Measurements from ENCODE around the gene FIGN. TPM values are rescaled to one million over a fixed set of nuclear protein-coding genes. Genes with fewer than 3 reads are reported as not detected.

FIGN gene
- total and polyA plus RNA-seq, 9 of the 15 experiments (the other 6 are each of a cell fraction or from before 2014, with no cell fraction given): 0.02 TPM; not detected in 8

DNA sequence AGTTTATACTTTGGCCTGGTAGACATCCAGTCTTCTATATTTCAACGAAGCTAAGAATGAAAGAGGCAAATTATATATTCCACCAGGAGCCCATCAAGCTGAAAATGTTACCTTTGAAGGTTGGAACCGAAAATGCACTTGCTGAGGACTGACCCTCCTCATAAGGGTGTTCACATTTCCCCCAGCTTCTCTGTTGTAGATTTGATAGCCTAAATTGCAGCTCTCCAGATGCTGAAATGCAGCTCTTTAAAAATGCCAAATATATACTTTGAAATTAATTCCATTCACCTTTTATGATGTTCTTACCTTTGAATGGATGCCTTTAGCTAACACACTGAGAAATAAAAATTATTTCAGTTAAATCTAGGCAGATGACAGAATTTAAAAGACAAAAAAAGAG is 1.8 kb upstream of the FIGN start:
- Histone ChIP-seq H4K20me1 (replicated peaks; ENCODE audit: control insufficient read depth, insufficient read depth, low read length) (no peaks in the 10 kb centered on the region), H3K4me2 (ENCODE audit: insufficient read depth, low read length) (no peak overlapping the region), H3K4me3 (no peak overlapping the region), H3K9me1 (ENCODE audit: control insufficient read depth, insufficient read depth, low read length) (no peaks in the 10 kb centered on the region), H3K9ac (ENCODE audit: insufficient read depth in 1 of 2, low read depth in 2 of 2, low read length in 2 of 2) (no peak overlapping the region), H3K27ac (ENCODE audit: extremely low read depth, low read depth, low read length) (no peak overlapping the region), H3K36me3 (ENCODE audit: control insufficient read depth, insufficient read depth, low read length) (no peaks in the 10 kb centered on the region), H2AFZ (ENCODE audit: low read depth, low read length) (no peak overlapping the region), H3K9me3 (replicated peaks; ENCODE audit: control insufficient read depth, insufficient read depth, low read depth, low read length) (0 out of 2 replicates have a peak, but pooled peaks cover 2% of the 10 kb centered on the region), H3K79me2 (ENCODE audit: control insufficient read depth, insufficient read depth, low read length) (no peaks in the 10 kb centered on the region), H3K27me3 (ENCODE audit: control insufficient read depth in 2 of 2, insufficient read depth in 2 of 2, low read length in 2 of 2) (no peaks in the 10 kb centered on the region), H3K4me1 (replicated peaks in 1 of 2; ENCODE audit: control insufficient read depth in 2 of 2, insufficient read depth in 2 of 2, low read length in 2 of 2) (no peaks in the 10 kb centered on the region)
- DNase-seq (ENCODE audit: extremely low read depth in 1 of 4, low spot score in 3 of 4) (no peak), FAIRE-seq (no peak), ATAC-seq (no peak)
- POLR2A ChIA-PET: no interaction called here
- intact Hi-C loops (cut with micrococcal nuclease) (no loop called here), in situ Hi-C loops (cut with MboI) (no loop called here)
- TF ChIP-seq NELFE (IDR thresholded peaks at IDR 0.05; ENCODE audit: insufficient read depth, insufficient read length): no peak
- no peak for TF ChIP-seq SAFB2 (IDR thresholded peaks at IDR 0.05; ENCODE audit: borderline replicate concordance, low read depth, low read length, severe bottlenecking)
- TF ChIP-seq ELF1 (tag; IDR thresholded peaks at IDR 0.05): no peak
- TF ChIP-seq, protein P1, sequence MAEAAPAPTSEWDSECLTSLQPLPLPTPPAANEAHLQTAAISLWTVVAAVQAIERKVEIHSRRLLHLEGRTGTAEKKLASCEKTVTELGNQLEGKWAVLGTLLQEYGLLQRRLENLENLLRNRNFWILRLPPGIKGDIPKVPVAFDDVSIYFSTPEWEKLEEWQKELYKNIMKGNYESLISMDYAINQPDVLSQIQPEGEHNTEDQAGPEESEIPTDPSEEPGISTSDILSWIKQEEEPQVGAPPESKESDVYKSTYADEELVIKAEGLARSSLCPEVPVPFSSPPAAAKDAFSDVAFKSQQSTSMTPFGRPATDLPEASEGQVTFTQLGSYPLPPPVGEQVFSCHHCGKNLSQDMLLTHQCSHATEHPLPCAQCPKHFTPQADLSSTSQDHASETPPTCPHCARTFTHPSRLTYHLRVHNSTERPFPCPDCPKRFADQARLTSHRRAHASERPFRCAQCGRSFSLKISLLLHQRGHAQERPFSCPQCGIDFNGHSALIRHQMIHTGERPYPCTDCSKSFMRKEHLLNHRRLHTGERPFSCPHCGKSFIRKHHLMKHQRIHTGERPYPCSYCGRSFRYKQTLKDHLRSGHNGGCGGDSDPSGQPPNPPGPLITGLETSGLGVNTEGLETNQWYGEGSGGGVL (CRISPR knock-in tag; IDR thresholded peaks at IDR 0.05): no peak
- TF ChIP-seq MCM7 (IDR thresholded peaks at IDR 0.05): no peak
- no peak for TF ChIP-seq RBM39 (optimal IDR thresholded peaks at IDR 0.05; ENCODE audit: low read depth, low read length)
- TF ChIP-seq DACH1 (IDR thresholded peaks at IDR 0.05; ENCODE audit: partially characterized antibody): no peak
- TF ChIP-seq HDAC1 (IDR thresholded peaks at IDR 0.05): no peak
- no peak for TF ChIP-seq ZZZ3 (IDR thresholded peaks at IDR 0.05)
- TF ChIP-seq ZNF165 (CRISPR knock-in tag; IDR thresholded peaks at IDR 0.05; ENCODE audit: borderline replicate concordance): no peak
- no peak for TF ChIP-seq NFYB (IDR thresholded peaks at IDR 0.05; ENCODE audit: extremely low read depth, insufficient read length)
- no peak for TF ChIP-seq ZNF277 (CRISPR knock-in tag; IDR thresholded peaks at IDR 0.05; ENCODE audit: borderline replicate concordance)
- no peak for TF ChIP-seq ZBTB17 (CRISPR knock-in tag; IDR thresholded peaks at IDR 0.05)
- no peak for TF ChIP-seq CBX1 (IDR thresholded peaks at IDR 0.05; ENCODE audit: low read depth)
- TF ChIP-seq SRF (CRISPR knock-in tag; IDR thresholded peaks at IDR 0.05): no peak
- no peak for TF ChIP-seq POLR2G (IDR thresholded peaks at IDR 0.05; ENCODE audit: low read depth, low read length)
- no peak for TF ChIP-seq KLF6 (CRISPR knock-in tag; IDR thresholded peaks at IDR 0.05; ENCODE audit: borderline replicate concordance)
- no peak for TF ChIP-seq LARP7 (IDR thresholded peaks at IDR 0.05)
- no peak for TF ChIP-seq SETDB1 (IDR thresholded peaks at IDR 0.05; ENCODE audit: low read length)
- no peak for TF ChIP-seq MIER1 (IDR thresholded peaks at IDR 0.05; ENCODE audit: low read depth)
- CTCF ChIA-PET (ENCODE audit: low intra/inter-chr PET ratio): no interaction called here
- BruUV-seq (replicated peaks): no TSS peak
- 0% methylated on average over 2 of the region's 2 CpGs for WGBS (ENCODE audit: insufficient coverage, low coverage, missing lambda C conversion rate)

Data from K562 (cell line).